K562 (cell line): Measurements from ENCODE around the gene ZNF609. TPM values are rescaled to one million over a fixed set of nuclear protein-coding genes. Genes with fewer than 3 reads are reported as not detected.

ENCODE experiments used
- CCAR2 ChIP-seq: fragments of 200-400 bp; formaldehyde crosslinking; IDR thresholded peaks from 2 replicates; pipeline ENCODE4 v1.6.1; 2017; ENCODE audit warnings: mild to moderate bottlenecking, low read depth, low read length
- CTBP1 ChIP-seq: fragments of 450-650 bp; IDR thresholded peaks from 2 replicates; pipeline ENCODE4 v1.6.1; 2016; ENCODE audit warnings: borderline replicate concordance
- ETV5 ChIP-seq: sonication (generic); formaldehyde crosslinking; IDR thresholded peaks from 2 replicates; pipeline ENCODE4 v1.4.0; 2020; ENCODE audit warnings: low read depth, mild to moderate bottlenecking, missing genetic modification reagents
- FOXJ2 ChIP-seq: fragments of 200-800 bp; sonication (Bioruptor generic); IDR thresholded peaks from 2 replicates; pipeline ENCODE4 v1.6.1; 2016; ENCODE audit warnings: missing genetic modification characterization, missing compliant biosample characterization
- HDAC3 ChIP-seq: fragments of 450-650 bp; IDR thresholded peaks from 2 replicates; pipeline ENCODE4 v1.6.1; 2018; ENCODE audit warnings: borderline replicate concordance, mild to moderate bottlenecking, moderate library complexity; ENCODE audit not compliant: partially characterized antibody
- MTA1 ChIP-seq: fragments of 450-650 bp; IDR thresholded peaks from 2 replicates; pipeline ENCODE4 v1.6.1; 2017; ENCODE audit warnings: borderline replicate concordance
- NONO ChIP-seq, 2 experiments: fragments of 200-400 bp in 1 of 2; fragments of 450-650 bp in 1 of 2; formaldehyde crosslinking in 1 of 2; IDR thresholded peaks; 2 replicates each; pipeline ENCODE4 v1.6.1; 2017; ENCODE audit warnings: low read depth in 2 of 2, mild to moderate bottlenecking in 2 of 2, moderate library complexity in 2 of 2, low read length in 1 of 2
- PHF21A ChIP-seq: fragments of 450-650 bp; IDR thresholded peaks from 2 replicates; pipeline ENCODE4 v1.6.1; 2017; ENCODE audit warnings: low read depth, borderline replicate concordance
- RBBP5 ChIP-seq: fragments of 200-600 bp; sonication (generic); IDR thresholded peaks from 2 replicates; pipeline ENCODE4 v1.6.1; 2012; ENCODE audit warnings: borderline replicate concordance, mild to moderate bottlenecking, low read length, control low read depth, inconsistent platforms; ENCODE audit not compliant: insufficient read depth, poor library complexity, severe bottlenecking
- RBM17 ChIP-seq: fragments of 200-400 bp; formaldehyde crosslinking; IDR thresholded peaks from 2 replicates; pipeline ENCODE4 v1.6.1; 2017; ENCODE audit warnings: low read depth, mild to moderate bottlenecking, low read length, borderline replicate concordance
- TARDBP ChIP-seq: fragments of 450-650 bp; IDR thresholded peaks from 2 replicates; pipeline ENCODE4 v1.6.1; 2016
- ZNF143 ChIP-seq: sonication (generic); formaldehyde crosslinking; IDR thresholded peaks from 2 replicates; pipeline ENCODE4 v1.9.0; 2022; ENCODE audit warnings: mild to moderate bottlenecking, missing genetic modification reagents
- polyA plus RNA-seq, 8 experiments: library from polyadenylated mRNA; depleted of rRNA in 4 of 8; stranded (reverse) in 5 of 8; unstranded in 3 of 8; fragments of >200 nt; fragmentation: Nextera tagmentation in 2 of 8; fragmentation: Illumina TruSeq in 1 of 8; extraction: Ambion mirVana in 2 of 8; extraction: Trizol in 1 of 8; gene quantifications; 2 replicates each; pipeline versions ENCODE4 v1.2.1 to v1.2.3, GENCODE V29; 2011 to 2014; ENCODE audit warnings: inconsistent platforms in 1 of 8, missing spikeins in 1 of 8
- total RNA-seq, 7 experiments: library from RNA; depleted of rRNA in 6 of 7; stranded (reverse); fragments of >200 nt in 6 of 7; fragmentation: Illumina TruSeq in 2 of 7; extraction: Trizol in 2 of 7; gene quantifications; 2 replicates each; pipeline versions ENCODE4 v1.2.1 to v1.2.3, GENCODE V29; 2011 to 2021; ENCODE audit warnings: low replicate concordance in 1 of 7
- TF ChIP-seq, protein P1 (sequence below): fragments of 450-650 bp; IDR thresholded peaks from 2 replicates; pipeline ENCODE4 v1.6.1; 2017; ENCODE audit warnings: antibody characterized with exemption
- TF ChIP-seq, protein P2 (sequence below): sonication (generic); formaldehyde crosslinking; IDR thresholded peaks from 2 replicates; pipeline ENCODE4 v1.9.0; 2022; ENCODE audit warnings: mild to moderate bottlenecking, missing genetic modification reagents
- TF ChIP-seq, protein P3 (sequence below): fragments of 250-450 bp; sonication (Bioruptor Pico); IDR thresholded peaks from 2 replicates; pipeline ENCODE4 v1.9.0; 2021; ENCODE audit warnings: mild to moderate bottlenecking
- TF ChIP-seq, protein P4 (sequence below): sonication (generic); formaldehyde crosslinking; IDR thresholded peaks from 2 replicates; pipeline ENCODE4 v1.8.1; 2023; ENCODE audit warnings: mild to moderate bottlenecking, missing genetic modification reagents, moderate library complexity

ZNF609 gene
- total and polyA plus RNA-seq, 9 of the 15 experiments (the other 6 are each of a cell fraction or from before 2014, with no cell fraction given) = 3.0 to 38.7 (median 17.8) TPM

DNA sequence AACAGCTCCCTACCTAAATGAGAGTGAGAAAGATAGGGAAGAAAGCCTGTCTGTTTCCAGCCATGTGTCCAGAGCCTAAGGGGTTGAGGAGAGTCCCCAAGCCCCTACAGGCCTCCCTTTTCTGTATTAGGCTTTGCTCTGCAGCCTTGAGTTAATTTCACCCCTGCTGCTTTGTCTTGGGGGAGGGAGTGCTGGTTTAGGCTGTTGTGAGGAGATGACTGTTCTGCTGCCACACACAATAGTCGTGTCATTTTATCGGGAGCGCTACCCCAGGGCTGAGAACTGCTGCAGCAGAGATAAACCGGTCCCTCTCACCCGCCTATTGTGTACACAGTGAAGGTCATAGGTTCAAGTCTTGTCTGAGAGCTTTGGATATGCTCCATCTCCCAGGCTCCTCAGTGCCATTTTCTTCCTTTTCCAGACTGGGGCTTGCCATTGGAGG lies 1.4 kb downstream of the ZNF609 start (continued):
- TF ChIP-seq, protein P1, sequence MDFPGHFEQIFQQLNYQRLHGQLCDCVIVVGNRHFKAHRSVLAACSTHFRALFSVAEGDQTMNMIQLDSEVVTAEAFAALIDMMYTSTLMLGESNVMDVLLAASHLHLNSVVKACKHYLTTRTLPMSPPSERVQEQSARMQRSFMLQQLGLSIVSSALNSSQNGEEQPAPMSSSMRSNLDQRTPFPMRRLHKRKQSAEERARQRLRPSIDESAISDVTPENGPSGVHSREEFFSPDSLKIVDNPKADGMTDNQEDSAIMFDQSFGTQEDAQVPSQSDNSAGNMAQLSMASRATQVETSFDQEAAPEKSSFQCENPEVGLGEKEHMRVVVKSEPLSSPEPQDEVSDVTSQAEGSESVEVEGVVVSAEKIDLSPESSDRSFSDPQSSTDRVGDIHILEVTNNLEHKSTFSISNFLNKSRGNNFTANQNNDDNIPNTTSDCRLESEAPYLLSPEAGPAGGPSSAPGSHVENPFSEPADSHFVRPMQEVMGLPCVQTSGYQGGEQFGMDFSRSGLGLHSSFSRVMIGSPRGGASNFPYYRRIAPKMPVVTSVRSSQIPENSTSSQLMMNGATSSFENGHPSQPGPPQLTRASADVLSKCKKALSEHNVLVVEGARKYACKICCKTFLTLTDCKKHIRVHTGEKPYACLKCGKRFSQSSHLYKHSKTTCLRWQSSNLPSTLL = no peak
- TF ChIP-seq, protein P2, sequence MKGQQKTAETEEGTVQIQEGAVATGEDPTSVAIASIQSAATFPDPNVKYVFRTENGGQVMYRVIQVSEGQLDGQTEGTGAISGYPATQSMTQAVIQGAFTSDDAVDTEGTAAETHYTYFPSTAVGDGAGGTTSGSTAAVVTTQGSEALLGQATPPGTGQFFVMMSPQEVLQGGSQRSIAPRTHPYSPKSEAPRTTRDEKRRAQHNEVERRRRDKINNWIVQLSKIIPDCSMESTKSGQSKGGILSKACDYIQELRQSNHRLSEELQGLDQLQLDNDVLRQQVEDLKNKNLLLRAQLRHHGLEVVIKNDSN (CRISPR knock-in tag) = no peak
- TF ChIP-seq ZNF143 (CRISPR knock-in tag) (no peak), RBBP5 (no peak), PHF21A (no peak), TARDBP (no peak), CCAR2 (no peak), RBM17 (no peak), HDAC3 (peak; percentile 91), MTA1 (0 out of 2 replicates have a peak, but pooled peaks have one; percentile 22), CTBP1 (peak; percentile 74; the same call in 1 of the 2 replicates), FOXJ2 (tag) (no peak), NONO (IDR thresholded peaks at IDR 0.05; ENCODE audit: low read depth in 2 of 2, low read length in 1 of 2) (peak in 1 of 2 experiments; percentile 67; a peak in 1 of 4 replicates), ETV5 (CRISPR knock-in tag) (no peak)
- TF ChIP-seq, protein P3, sequence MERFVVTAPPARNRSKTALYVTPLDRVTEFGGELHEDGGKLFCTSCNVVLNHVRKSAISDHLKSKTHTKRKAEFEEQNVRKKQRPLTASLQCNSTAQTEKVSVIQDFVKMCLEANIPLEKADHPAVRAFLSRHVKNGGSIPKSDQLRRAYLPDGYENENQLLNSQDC (CRISPR knock-in tag) = 0 out of 2 replicates have a peak, but pooled peaks have one; percentile 24
- TF ChIP-seq, protein P4, sequence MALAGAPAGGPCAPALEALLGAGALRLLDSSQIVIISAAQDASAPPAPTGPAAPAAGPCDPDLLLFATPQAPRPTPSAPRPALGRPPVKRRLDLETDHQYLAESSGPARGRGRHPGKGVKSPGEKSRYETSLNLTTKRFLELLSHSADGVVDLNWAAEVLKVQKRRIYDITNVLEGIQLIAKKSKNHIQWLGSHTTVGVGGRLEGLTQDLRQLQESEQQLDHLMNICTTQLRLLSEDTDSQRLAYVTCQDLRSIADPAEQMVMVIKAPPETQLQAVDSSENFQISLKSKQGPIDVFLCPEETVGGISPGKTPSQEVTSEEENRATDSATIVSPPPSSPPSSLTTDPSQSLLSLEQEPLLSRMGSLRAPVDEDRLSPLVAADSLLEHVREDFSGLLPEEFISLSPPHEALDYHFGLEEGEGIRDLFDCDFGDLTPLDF (CRISPR knock-in tag) = no peak
